CD4-positive, CD25-positive, alpha-beta regulatory T cell (primary cell): ENCODE data around the gene RLN2. TPM values are rescaled to one million over a fixed set of nuclear protein-coding genes. Genes with fewer than 3 reads are reported as not detected.
"Not testable (repeated sequence)": the region's sequence is repeated elsewhere in the genome, so short reads cannot be mapped to it uniquely, and the experiment has no call there.

ENCODE experiments used
- ATAC-seq, 2 donors: fragments of 150-1000 bp; cut with Tn5 transposase; one replicate each; pipeline ENCODE4 v1.10.0; 2021; ENCODE audit warnings: low read depth in 2 of 2, moderate number of reproducible peaks in 2 of 2, moderate library complexity in 1 of 2
- DNase-seq, 3 donors: peaks; one replicate each; pipeline versions ENCODE4 v3.0.0 to v3.0.0-alpha.2; 2012 to 2022; ENCODE audit warnings: mixed read lengths in 1 of 3
- H3K27ac ChIP-seq: one replicate; pipeline ENCODE4 v1.7.0; 2013; ENCODE audit warnings: mild to moderate bottlenecking, low read length; ENCODE audit not compliant: insufficient read depth, poor library complexity, severe bottlenecking
- H3K27me3 ChIP-seq: one replicate; pipeline ENCODE4 v1.7.0; 2013; ENCODE audit warnings: low read length; ENCODE audit not compliant: control insufficient read depth, insufficient read depth
- H3K36me3 ChIP-seq: one replicate; pipeline ENCODE4 v1.7.0; 2013; ENCODE audit warnings: mild to moderate bottlenecking, low read length, moderate library complexity; ENCODE audit not compliant: control insufficient read depth, insufficient read depth
- H3K4me1 ChIP-seq: 2 replicates; pipeline ENCODE4 v1.7.0; 2013; ENCODE audit warnings: mild to moderate bottlenecking, low read length; ENCODE audit not compliant: insufficient read depth, control insufficient read depth, poor library complexity, severe bottlenecking
- H3K4me3 ChIP-seq: one replicate; pipeline ENCODE4 v1.7.0; 2013; ENCODE audit warnings: low read depth, mild to moderate bottlenecking, low read length, moderate library complexity
- H3K9me3 ChIP-seq, 2 experiments: 1 replicate in 1 of 2; 2 replicates in 1 of 2; pipeline ENCODE4 v1.7.0; 2013; ENCODE audit warnings: low read length in 2 of 2, mild to moderate bottlenecking in 1 of 2, moderate library complexity in 1 of 2; ENCODE audit not compliant: control insufficient read depth in 2 of 2
- H3K27ac Mint-ChIP-seq, 3 donors: one replicate each; pipeline ENCODE4 v1.8.0; 2020 to 2022; ENCODE audit warnings: mild to moderate bottlenecking in 3 of 3, mixed read lengths in 3 of 3, moderate library complexity in 2 of 3
- H3K27me3 Mint-ChIP-seq: one replicate; pipeline ENCODE4 v1.8.0; 2022; ENCODE audit warnings: mild to moderate bottlenecking, mixed read lengths
- H3K36me3 Mint-ChIP-seq: one replicate; pipeline ENCODE4 v1.8.0; 2020; ENCODE audit warnings: mixed read lengths
- H3K4me1 Mint-ChIP-seq, 4 donors: one replicate each; pipeline ENCODE4 v1.8.0; 2020 to 2022; ENCODE audit warnings: mixed read lengths in 4 of 4, mild to moderate bottlenecking in 1 of 4
- H3K4me3 Mint-ChIP-seq, 4 donors: one replicate each; pipeline ENCODE4 v1.8.0; 2020 to 2022; ENCODE audit warnings: mild to moderate bottlenecking in 4 of 4, mixed read lengths in 4 of 4, moderate library complexity in 3 of 4
- H3K9me3 Mint-ChIP-seq, 7 donors: one replicate each; pipeline ENCODE4 v1.8.0; 2020 to 2022; ENCODE audit warnings: mixed read lengths in 7 of 7, mild to moderate bottlenecking in 3 of 7, moderate library complexity in 2 of 7
- polyA plus RNA-seq, 4 donors: library from polyadenylated mRNA; unstranded; fragments of 300-500 nt; fragmentation: Illumina TruSeq; gene quantifications; one replicate each; pipeline ENCODE4 v1.2.3, GENCODE V29; 2021
- total RNA-seq: library from RNA; stranded (reverse); gene quantifications from one replicate; pipeline ENCODE4 v1.2.3, GENCODE V29; 2022

RLN2 gene
- total RNA-seq: 1.3 TPM
- polyA plus RNA-seq: 1 to 10 TPM; 4.1 to 7.2 (median 5.9) TPM

- peak within 1 kb of the TSS; percentile 73 to 90 (median 79) for H3K4me3 Mint-ChIP-seq
- peaks cover 18% of the 10 kb centered on the region for H3K27me3 Mint-ChIP-seq
- peak within 1 kb of the TSS; percentile 15 for H3K4me3 ChIP-seq
- H3K4me1 Mint-ChIP-seq: peaks cover 10 to 24% (median 11%) of the 10 kb centered on the region in 4 donors
- DNase-seq (peak in 2 of 3 donors; percentile 16 to 39), ATAC-seq (peak; percentile 99 to 100)
- H3K27me3 ChIP-seq, H3K27ac ChIP-seq, H3K36me3 ChIP-seq, H3K9me3 ChIP-seq, H3K4me1 ChIP-seq, H3K36me3 Mint-ChIP-seq, H3K9me3 Mint-ChIP-seq: not testable (repeated sequence)
- H3K27ac Mint-ChIP-seq: peak within 1 kb of the TSS; percentile 32 to 86 (median 75)
Observed at GRCh38 chr9:5303840-5304795, at the start of gene RLN2. RLN2 (minus strand) TSS chr9:5304716; CDS start chr9:5304580, 136 bp downstream.

- H3K36me3 Mint-ChIP-seq: peaks cover 20% of the 10 kb centered on the region
- Histone ChIP-seq H3K27me3 (no peaks in the 10 kb centered on the region), H3K36me3 (peaks cover 12% of the 10 kb centered on the region), H3K9me3 (peaks cover 0 to under 1% of the 10 kb centered on the region in 2 experiments), H3K4me3 (no peak overlapping the region), H3K27ac (no peak overlapping the region), H3K4me1 (peaks cover 23% of the 10 kb centered on the region)
- DNase-seq (no peak), ATAC-seq (no peak)
- H3K9me3 Mint-ChIP-seq: peaks cover 0 to 7% (median 4%) of the 10 kb centered on the region in 7 donors
- H3K27me3 Mint-ChIP-seq: no peaks in the 10 kb centered on the region
- H3K4me1 Mint-ChIP-seq: peaks cover 19 to 41% (median 27%) of the 10 kb centered on the region in 4 donors
- H3K4me3 Mint-ChIP-seq: no peak overlapping the region
- H3K27ac Mint-ChIP-seq: peak overlapping the region; percentile 26 to 87 (median 30)
Observed at GRCh38 chr9:5354184-5354583, 49.7 kb upstream of the RLN2 start.

GRCh38 chr9:5352637-5353248, 48.2 kb upstream of the RLN2 start:
- H3K9me3 Mint-ChIP-seq: peaks cover 1 to 8% (median 4%) of the 10 kb centered on the region in 7 donors
- peak; percentile 82 to 85 for ATAC-seq
- Histone ChIP-seq H3K9me3 (peaks cover 0 to 2% of the 10 kb centered on the region in 2 experiments), H3K27me3 (no peaks in the 10 kb centered on the region), H3K4me3 (peak overlapping the region; percentile 42), H3K36me3 (peaks cover 7% of the 10 kb centered on the region), H3K27ac (no peak overlapping the region), H3K4me1 (peaks cover 23% of the 10 kb centered on the region)
- peak overlapping the region; percentile 21 to 74 (median 44) for H3K27ac Mint-ChIP-seq
- peak overlapping the region in 3 of 4 donors; percentile 22 to 77 (median 59) for H3K4me3 Mint-ChIP-seq
- H3K36me3 Mint-ChIP-seq: peaks cover 15% of the 10 kb centered on the region
- H3K4me1 Mint-ChIP-seq: peaks cover 19 to 41% (median 27%) of the 10 kb centered on the region in 4 donors
- no peaks in the 10 kb centered on the region for H3K27me3 Mint-ChIP-seq
- DNase-seq: peak in 2 of 3 donors; percentile 8 to 79

GRCh38 chr9:5338992-5339981, 34.8 kb upstream of the RLN2 start, which contains the start of gene RLN1:
RLN1 (minus strand) TSS chr9:5339876; CDS start chr9:5339746, 130 bp downstream.
- Mint-ChIP-seq H3K27me3 (peaks cover 12% of the 10 kb centered on the region), H3K4me3 (peak within 1 kb of the TSS; percentile 42 to 91 (median 58)), H3K4me1 (peaks cover 13 to 30% (median 23%) of the 10 kb centered on the region in 4 donors), H3K27ac (peak within 1 kb of the TSS; percentile 1 to 60 (median 32))
- not testable (repeated sequence) for H3K36me3 ChIP-seq, H3K4me3 ChIP-seq, H3K9me3 Mint-ChIP-seq, H3K27me3 ChIP-seq, H3K9me3 ChIP-seq, H3K36me3 Mint-ChIP-seq
- peaks cover 18% of the 10 kb centered on the region for H3K4me1 ChIP-seq
- DNase-seq (peak in 2 of 3 donors; percentile 37 to 48), ATAC-seq (peak; percentile 99)
- H3K27ac ChIP-seq: peak within 1 kb of the TSS; percentile 8

- Histone ChIP-seq H3K9me3 (no peaks in the 10 kb centered on the region), H3K36me3 (no peaks in the 10 kb centered on the region), H3K27me3 (no peaks in the 10 kb centered on the region), H3K27ac (no peak overlapping the region), H3K4me3 (peak overlapping the region; percentile 64), H3K4me1 (peaks cover 18% of the 10 kb centered on the region)
- H3K36me3 Mint-ChIP-seq: peaks cover 25% of the 10 kb centered on the region
- H3K27me3 Mint-ChIP-seq: no peaks in the 10 kb centered on the region
- peak overlapping the region; percentile 58 to 87 (median 83) for H3K27ac Mint-ChIP-seq
- H3K4me1 Mint-ChIP-seq: peaks cover 18 to 37% (median 26%) of the 10 kb centered on the region in 4 donors
- DNase-seq: peak in 2 of 3 donors; percentile 35 to 60
- peak overlapping the region; percentile 38 to 76 (median 72) for H3K4me3 Mint-ChIP-seq
- no peaks in the 10 kb centered on the region for H3K9me3 Mint-ChIP-seq
- ATAC-seq: peak; percentile 31 to 32
Observed at GRCh38 chr9:5336688-5337087, 32.2 kb upstream of the RLN2 start.

- H3K27ac Mint-ChIP-seq, H3K9me3 ChIP-seq, H3K27me3 ChIP-seq, H3K9me3 Mint-ChIP-seq, H3K27ac ChIP-seq, DNase-seq, H3K4me3 ChIP-seq, H3K36me3 ChIP-seq, H3K4me1 ChIP-seq, H3K4me3 Mint-ChIP-seq, ATAC-seq, H3K27me3 Mint-ChIP-seq: not testable (repeated sequence)
- peaks cover 54% of the 10 kb centered on the region for H3K36me3 Mint-ChIP-seq
- peaks cover 8 to 29% (median 18%) of the 10 kb centered on the region in 4 donors for H3K4me1 Mint-ChIP-seq
Observed at GRCh38 chr9:5331276-5331675, 26.8 kb upstream of the RLN2 start.
